Fibroblast of skin of left biceps (primary cell): ENCODE results near the gene BDH2.
A peak's percentile ranks its signal among the peaks of the same experiment; 100 is the strongest.

Experiments used
- DNase-seq, 2 experiments: peaks; one replicate each; pipeline ENCODE4 v3.0.0-alpha.2; 2013; ENCODE audit warnings: low read depth in 2 of 2

The BDH2 gene

DNA sequence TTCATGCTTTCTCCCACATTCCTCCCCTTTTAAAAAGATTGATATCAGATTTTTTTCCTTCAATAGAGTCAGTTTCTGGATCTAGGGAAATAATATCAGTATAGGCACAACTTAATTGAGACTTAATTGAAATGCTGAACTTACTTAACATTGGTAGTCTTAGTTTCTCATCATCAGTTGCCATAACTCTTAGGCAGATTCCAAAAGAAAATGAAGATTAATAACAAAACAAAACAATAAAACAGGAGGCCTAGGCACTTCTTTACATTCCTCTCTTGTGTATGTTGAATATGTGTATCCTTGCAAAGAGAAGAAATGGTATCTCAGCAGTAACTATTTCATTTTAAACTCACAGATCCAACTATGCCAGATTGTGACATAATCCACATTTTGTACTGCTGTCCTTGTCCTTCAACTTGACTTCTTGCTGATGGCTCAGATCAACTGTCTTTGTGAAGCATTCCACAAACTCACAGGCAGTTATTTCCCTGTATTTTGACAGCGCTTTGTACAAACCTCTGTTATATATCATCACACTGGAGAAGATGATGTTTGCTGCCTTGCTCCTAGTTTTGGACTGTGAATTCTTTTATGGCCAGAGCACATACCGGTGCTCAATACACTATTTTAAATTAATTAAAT is 14.0 kb downstream of the BDH2 start:
- DNase-seq: no peak

DNA sequence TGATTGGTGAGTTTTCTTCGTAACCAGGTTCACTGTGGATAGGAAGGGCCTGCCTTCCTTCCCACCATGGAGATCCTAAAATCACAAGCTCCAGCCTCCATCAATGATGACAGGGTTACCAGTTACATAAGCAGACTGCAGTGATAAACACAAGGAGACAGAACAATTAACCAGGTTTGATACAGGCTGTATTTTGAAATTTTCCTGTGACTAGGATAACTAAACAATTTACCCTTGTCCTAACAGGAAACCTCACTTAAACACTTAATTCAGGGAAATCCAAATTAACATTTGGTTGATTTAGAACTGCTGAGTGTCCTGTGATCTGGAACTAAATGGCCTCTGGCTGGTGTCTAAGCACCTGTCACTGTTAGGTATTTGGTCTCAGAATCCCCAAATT is 20.0 kb downstream of the BDH2 start:
- DNase-seq: no peak

DNA sequence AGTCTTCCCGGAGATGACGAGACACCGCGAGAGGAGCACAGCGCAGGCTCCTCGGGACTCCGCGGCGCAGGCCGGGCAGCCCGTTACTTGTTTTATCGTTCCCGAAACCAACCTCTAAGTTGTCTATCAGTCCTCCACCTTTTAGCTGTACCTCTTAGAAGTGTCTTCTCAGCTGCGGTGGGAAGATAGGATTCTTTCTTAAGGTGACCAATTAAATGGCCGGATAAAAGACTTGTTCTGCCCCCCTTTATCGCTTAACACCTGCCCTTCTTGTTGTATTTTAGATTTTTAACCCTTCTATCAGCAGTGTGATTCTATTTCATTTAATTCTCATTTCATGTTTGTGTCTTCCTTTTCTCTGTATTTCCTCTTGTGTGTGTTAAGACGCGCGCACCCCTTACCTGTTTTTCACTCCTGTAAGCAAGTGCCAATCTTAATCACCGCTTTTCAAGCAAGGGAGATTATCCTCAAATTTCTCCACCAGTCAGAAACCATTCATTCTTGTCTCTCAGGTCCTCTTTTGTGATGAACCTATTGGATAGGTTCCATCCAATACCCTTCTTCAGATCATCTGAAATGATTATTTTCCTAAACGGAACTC is 22.8 kb downstream of the BDH2 start, which contains the start of gene SLC9B2:
Gene SLC9B2, minus strand, starts transcription at position 15 of the 601 bp plus-strand sequence. CDS start 9,211 bp downstream, outside the sequence.
- no peak for DNase-seq

DNA sequence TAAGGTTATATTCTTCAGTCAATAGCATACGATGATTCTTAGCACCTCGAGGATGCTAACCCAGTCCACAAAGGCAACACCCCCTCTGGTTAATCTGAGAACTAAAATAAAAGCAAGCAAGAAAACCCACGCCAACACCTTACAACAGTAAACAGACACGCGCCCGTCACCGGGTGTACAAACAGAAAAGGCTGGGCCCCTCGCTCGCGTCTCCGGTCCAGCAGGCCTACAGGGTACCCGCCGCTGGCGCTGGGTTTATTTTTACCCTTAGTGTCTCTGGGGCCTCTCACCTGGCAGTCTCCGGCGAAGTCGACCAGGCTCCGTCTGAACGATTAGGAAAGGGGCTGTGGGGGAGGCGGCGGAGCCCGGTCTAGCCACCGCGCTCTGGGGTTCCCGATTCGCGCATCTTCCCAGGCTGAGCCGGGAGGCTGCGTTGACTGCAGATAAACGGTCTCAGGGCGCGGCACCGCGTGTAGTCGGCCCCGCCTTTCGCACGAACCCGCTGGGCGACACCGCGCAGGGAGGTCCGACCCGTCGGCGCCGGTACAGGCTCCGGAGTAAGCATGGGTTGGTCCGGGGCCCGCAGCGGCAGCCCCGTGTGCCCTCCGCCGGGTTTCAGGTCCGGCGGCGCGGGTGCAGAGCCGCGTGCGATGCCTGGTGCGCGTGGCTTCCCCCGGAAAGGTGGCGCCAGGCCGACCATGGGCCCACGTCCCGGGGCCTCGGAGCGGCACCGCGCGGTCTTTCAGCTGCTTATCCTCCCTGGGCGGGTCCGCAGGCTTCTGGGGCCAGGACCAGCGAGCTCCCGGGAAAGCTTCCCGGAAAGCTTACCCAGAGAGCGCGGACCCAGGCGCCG is 23.5 kb downstream of the BDH2 start:
- peak; percentile 18 to 32 for DNase-seq

DNA sequence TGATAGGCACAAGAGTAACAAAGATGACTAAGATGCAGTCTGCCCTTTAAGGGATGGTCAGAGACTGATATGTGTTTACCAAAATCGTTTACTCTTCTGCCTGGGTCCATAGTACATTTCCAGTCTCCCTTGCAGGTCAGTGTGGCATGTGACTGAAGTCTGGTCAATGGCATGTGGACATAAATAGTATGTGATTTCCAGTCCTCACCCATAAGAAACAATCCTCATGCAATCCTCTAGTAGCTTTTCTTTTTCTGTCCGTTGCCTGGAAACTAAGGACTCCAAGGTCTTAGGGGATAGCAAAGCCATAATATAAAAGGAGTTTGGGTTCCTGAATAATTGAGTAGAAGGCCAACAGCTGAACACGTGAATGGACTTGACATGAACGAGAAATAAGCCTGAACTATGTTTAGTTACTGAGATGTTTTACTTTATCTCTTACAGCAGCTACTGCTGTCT is 24.2 kb downstream of the BDH2 start:
- no peak for DNase-seq

DNA sequence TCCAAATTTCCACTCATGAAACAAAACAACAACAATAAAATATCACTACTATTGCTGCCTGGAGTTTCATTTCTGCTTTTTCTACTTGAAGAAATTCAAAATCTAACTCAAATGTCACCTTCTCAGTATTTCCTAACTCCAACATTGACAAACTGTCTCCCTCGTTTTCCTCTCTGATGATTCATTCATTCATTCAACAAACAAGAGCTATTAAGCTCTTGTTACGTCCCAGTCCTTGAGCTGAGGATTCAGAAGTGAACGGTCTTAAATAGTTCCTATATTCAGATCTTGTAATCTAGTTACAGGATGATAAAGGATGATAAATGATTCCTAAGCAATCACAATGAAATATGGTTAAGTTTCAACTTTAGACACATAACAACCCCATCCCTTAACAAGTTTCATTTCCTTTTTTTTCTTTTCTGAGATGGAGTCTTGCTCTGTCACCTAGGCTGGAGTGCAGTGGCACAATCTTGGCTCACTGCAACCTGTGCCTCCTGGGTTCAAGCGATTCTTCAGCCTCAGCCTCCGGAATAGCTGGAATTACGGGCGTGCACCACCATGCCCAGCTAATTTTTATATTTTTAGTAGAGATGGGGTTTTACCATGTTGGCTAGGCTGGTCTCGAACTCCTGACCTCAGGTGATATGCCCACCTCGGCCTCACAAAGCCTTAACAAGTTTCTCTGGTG is 24.7 kb downstream of the BDH2 start:
- no peak for DNase-seq

DNA sequence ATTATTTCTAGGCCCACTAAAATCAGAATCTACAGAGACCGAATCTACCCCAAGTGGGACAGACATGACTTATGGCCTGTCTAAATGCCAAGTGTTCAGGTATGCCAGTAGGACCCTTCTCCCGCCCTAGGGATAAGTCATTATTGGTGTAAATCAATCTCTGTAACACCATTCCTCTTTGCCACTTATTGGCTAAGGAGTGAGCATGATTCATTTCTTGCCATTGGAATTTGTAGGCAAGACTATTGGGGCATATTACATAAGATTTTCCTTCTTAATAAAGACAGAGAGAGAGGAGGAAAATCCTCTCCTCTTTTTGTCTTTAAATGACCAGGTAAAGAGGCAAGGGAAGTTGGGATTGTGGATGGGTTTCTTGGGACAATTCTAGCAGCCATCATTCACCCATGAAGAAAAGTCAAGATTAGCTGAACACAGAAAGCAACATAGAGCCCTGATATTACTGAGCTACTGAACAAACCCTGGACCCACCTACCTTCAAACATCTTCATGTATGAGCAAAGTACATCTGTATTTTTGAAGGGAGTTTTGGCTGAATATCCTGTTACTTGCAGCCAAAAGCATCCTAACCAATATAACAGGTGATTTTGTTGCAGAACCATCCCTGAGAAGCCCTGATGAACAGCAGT is 25.7 kb downstream of the BDH2 start:
- no peak for DNase-seq

DNA sequence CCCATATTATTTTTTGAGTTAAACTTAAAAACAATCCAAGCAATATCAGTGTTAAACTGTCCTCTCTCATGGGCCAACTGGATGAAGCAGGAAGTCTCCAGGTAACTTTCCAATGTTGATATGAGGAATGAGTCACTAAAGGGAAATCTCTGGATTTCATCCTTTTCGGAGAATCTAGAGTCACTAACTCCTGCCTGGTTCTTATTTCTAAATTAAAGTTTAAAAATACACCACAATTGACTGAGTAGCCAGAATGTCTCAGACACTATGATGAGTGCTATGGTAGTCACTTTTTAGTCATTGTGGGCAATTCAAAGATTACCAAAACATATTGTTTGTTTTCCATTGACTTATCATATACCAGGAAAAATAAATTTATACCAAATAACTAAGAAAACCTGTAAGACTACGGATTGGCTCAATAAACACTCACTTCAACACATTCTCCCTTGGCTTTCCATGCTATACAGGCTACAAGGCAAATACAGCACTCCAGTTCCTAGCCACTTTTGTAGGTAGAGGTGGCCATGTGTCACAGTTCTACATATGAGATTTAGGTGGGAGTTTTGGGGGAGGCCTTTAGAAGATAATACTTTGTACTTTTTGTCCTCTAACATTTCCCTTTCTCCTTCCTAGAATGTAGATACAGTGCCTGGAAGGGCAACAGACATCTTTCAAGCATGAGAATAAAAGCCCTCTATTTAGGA is 31.6 kb downstream of the BDH2 start:
- DNase-seq: no peak

DNA sequence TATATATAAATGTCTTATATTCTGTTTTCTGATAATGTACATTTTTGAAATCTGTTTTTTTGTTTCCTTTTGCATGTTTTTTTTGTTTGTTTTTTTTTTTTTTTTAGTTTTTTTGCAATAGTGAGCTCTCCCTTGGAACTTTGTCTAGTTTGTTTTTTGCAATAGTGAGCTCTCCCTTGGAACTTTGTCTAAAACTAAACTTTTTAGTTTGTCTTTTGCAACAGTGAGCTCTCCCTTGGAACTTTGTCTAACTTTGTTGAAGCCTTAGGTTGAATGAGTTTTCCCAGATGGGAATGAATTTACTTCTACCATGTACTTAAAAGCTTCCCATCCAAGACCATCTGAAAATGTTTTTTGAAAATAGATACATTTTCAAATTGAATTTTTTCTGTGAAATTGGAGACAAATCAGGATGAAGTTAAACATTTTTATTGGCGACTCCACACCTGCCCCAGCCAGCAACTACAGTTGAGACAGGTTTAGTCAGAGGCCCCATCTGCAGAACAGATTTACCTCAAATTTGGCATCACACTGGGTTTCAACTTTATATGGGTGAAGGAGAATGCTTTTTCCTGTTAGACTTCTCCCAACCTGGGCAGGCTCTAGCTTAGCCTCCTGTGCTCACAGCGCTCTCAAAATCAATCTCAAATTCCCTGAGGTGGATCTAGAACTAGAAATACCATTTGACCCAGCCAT is 39.0 kb downstream of the BDH2 start:
- DNase-seq: no peak

DNA sequence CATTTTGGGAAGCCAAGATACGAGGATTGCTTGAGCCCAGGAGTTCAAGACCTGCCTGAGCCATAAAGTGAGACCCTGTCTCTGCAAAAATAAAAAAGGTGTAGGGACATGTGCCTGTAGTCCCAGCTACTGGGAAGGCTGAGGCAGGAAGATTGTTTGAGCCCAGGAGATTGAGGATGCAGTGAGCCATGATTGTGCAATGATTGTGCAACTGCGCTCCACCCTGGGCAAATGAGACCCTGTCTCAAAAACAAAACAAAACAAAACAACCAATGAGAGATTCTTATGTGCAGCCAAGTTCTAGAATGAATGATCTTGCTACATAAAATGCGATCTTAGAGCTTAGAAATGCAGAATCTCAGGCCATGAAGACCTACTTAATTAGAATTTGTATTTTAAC is 45.6 kb downstream of the BDH2 start:
- DNase-seq: no peak

DNA sequence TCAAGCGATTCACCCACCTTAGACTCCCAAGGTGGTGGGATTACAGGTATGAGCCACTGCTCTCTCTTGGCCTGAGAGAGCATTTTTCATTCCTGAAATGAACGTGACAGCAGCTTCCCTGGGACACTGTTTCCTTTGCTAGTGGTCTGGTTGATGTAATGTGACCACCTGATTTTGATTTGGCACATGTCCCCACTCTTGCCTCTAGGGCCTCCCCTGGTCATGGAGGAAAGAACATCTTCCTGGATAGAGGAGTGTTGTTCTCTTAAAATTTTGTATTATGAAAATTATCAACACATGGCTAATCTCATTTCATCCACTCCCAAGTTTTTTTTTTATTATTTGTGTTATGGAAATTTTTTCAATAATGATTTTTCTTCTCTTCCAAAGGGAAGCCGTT is 46.9 kb downstream of the BDH2 start:
- no peak for DNase-seq

DNA sequence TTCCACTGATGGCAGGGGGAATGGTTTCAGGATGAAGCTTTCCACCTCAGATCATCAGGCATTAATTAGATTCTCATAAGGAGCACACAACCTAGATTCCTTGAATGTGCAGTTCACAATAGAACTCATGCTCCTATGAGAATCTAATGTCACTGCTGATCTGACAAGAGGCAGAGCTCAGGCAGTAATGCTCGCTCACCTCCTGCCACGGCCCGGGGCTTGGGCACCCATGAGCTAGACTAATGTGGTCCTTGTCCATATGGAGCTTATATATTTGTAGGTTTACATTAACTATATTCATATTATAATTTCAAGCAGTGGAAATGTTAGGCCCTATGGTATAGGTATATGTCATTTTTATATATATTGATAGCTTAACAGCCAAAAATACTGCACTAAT is 47.5 kb downstream of the BDH2 start:
- no peak for DNase-seq

DNA sequence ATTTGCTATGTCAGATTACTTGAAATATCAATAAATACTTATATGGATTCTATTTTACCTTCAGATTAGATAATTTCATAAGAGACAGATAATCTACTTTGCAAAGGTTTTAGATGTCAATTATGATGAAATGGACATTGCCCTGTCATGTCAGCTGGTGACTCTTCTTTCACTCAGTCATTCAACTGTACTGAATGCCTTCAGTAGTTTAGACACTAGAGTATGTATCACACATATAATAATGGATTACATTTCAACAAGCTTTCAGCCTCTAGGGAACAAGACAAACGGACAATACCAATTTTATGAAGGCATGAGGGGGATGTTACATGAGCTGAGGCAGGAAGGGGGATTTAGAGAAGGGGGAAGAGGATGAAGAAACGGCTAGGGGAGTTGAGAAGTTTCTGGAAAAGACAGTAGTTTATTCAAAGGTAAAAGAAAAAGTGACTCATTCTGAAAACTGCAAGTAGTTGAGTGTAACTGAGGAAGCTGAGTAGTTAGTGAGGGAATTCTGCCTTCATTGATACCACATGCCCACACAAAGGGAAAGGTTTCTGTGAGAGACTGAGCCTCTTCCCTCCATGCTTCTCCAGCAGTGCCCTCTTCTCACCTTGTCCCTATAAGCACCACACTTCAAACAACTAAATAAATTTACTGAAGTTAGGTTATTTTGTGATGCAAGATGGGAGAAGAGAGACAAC is 48.7 kb downstream of the BDH2 start:
- DNase-seq: no peak

DNA sequence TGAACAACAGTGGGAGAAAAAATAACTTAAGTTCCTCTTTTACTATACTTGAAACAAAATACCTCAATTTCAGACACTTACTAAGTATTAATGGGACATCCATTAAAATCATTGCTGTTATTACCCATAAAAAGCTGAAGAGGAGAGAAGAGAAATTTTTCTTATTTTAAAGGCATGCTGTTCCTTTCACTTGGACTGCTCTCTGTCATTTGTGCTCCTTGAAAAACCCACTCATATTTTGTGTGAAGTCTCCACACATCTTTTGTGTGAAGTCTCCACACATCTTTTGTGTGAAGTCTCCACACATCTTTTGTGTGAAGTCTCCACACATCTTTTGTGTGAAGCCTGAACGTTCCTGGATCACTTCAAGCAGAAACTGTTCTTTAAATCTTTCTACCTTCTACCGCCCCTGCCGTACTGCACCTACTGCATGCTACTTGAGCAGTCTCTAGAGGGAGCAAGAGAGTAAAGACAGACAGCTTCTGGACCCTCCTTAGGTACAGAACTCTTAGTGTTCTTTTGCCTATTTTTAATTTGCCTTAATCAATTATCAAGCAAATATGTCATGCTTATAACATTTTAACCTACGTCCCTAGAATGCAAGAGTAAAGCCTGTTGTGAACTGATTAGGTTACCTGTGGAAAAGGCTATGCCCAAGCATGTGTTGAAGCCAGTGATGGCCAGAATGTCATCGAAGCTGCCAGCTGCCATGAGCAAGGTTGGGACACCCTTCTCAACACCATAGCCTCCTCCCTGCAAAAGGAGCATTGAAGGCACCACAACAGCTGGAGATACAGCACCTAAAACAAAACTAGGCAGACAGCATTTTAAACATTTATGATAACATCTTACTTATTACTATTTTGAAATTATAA is 53.0 kb downstream of the BDH2 start:
- no peak for DNase-seq

DNA sequence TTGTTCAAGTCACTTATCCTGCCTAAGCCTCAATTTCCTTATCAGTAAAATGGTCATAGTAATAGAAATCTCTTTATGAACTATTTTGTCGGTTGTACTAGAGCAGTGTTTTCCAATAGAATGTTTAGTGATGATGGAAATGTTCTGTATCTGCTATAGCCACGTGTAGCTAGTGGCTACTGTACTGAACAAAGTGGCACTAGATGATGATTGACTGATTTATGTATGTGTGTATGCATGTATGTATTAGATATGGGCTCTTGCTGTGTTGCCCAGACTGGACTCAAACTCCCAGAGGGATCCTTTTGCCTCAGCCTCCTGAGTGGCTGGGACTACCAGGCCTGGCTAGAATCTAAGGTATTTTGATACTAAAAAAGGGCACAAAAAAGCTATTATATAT is 55.5 kb downstream of the BDH2 start:
- no peak for DNase-seq

DNA sequence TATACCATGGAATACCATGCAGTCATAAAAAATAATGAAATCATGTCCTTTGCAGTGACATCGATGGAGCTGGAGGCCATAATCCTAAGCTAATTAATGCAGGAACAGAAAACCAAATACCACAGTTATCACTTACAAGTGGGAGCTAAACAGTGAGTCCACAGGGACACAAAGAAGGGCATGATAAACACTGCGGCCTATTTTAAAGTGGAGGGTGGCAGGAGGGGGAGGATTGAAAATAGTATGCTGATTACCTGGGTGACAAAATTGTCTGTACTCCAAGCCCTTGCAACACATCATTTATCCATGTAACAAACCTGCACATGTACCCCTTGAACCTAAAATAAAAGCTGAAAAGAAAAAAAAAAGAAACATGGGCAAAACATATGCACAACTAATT is 63.5 kb downstream of the BDH2 start:
- no peak for DNase-seq

DNA sequence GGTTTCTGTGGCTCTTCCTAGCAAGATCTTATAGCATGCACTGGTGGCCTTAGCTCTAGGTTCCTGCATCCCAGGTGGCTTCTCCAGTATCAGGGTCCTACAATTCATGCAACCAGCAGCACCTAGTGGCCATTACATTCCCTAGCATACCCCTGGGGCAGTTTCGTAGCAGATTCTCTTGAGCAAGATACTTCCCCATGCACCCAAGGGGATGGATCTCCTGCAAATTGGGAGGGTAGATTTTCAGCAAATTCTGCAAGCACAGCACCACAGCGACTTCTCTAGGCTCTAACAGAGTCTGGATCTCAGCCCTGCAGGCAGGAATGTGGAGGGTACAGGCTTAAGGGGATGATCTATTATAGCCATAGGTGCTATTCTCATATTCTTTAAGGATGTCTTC is 67.1 kb downstream of the BDH2 start:
- no peak for DNase-seq

DNA sequence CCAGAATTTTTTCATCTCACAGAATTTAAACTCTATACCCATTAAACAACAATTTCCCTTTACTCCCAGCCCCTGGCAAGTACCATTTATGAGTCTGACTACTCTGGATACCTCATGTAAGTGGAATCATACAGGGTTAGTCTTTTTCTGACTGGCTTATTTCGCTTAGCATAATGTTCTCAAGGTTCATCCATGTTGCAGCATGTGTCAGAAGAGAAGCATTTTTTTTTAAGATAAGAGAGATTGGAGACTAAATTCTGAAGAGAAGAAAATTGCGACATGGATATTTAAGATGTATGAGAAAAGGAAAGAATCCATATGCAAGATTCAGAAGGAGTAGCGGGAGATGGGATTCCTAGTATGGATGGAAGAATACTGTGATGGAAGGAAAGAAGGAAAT is 68.8 kb downstream of the BDH2 start:
- DNase-seq: no peak

DNA sequence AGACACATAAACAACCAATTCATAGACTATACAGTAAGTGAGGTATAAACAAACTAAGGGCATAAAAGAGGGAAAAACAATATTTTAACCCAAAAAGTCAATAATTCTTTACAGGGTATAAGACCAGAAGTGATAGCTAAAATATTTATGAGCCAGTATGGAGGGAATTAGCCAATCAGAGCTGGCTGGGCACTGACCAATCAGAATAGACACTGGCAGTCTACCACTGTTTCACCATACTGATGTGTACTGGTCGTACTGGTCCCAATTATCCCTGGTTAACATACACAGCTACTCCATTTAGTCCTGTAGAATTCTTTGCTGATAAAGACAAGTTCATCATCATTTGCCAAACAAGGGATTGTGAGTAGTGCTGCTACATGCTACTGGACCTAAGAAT is 70.3 kb downstream of the BDH2 start:
- DNase-seq: no peak
